ENCODE data around the gene COL13A1. TPM values are rescaled to one million over a fixed set of nuclear protein-coding genes. Genes with fewer than 3 reads are reported as not detected.
A peak's percentile ranks its signal among the peaks of the same experiment; 100 is the strongest.

COL13A1 gene
- total and polyA plus RNA-seq, 2 experiments from 2014 or later = 5.2 to 8.6 TPM

GRCh38 chr10:69918036-69918435 is 116.3 kb downstream of the COL13A1 start:
- H4K20me1 ChIP-seq (replicated peaks; ENCODE audit: insufficient read depth) = no peaks in the 10 kb centered on the region
- no peaks in the 10 kb centered on the region; the same call in 2 of the 3 replicates for H3K36me3 Mint-ChIP-seq (ENCODE audit: low read depth)
- no peaks in the 10 kb centered on the region for H3K9me2 ChIP-seq (ENCODE audit: insufficient read depth)
- TF ChIP-seq CREB1 (CRISPR knock-in tag; IDR thresholded peaks at IDR 0.05; ENCODE audit: low read depth) (no peak), ZNF114 (CRISPR knock-in tag; IDR thresholded peaks at IDR 0.05) (no peak)
- TF ChIP-seq, protein P1, sequence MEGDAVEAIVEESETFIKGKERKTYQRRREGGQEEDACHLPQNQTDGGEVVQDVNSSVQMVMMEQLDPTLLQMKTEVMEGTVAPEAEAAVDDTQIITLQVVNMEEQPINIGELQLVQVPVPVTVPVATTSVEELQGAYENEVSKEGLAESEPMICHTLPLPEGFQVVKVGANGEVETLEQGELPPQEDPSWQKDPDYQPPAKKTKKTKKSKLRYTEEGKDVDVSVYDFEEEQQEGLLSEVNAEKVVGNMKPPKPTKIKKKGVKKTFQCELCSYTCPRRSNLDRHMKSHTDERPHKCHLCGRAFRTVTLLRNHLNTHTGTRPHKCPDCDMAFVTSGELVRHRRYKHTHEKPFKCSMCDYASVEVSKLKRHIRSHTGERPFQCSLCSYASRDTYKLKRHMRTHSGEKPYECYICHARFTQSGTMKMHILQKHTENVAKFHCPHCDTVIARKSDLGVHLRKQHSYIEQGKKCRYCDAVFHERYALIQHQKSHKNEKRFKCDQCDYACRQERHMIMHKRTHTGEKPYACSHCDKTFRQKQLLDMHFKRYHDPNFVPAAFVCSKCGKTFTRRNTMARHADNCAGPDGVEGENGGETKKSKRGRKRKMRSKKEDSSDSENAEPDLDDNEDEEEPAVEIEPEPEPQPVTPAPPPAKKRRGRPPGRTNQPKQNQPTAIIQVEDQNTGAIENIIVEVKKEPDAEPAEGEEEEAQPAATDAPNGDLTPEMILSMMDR (conservative IDR thresholded peaks at IDR 0.05; ENCODE audit: low read depth in 2 of 2) = peak; percentile 40 to 55
- H3K27me3 Mint-ChIP-seq (ENCODE audit: insufficient read depth, low read depth, poor library complexity) = peaks cover 12% of the 10 kb centered on the region
- H3K27ac ChIP-seq (ENCODE audit: low read depth) = no peak overlapping the region
- DNase-seq (ENCODE audit: low spot score) = peak; percentile 25
- peaks cover 24% of the 10 kb centered on the region for H3K4me1 Mint-ChIP-seq
- no peaks in the 10 kb centered on the region; the same call in 1 of the 2 replicates for H3K4me1 ChIP-seq (ENCODE audit: insufficient read depth)
- no peaks in the 10 kb centered on the region for H3K79me2 ChIP-seq (replicated peaks; ENCODE audit: insufficient read depth)
- H3K27me3 ChIP-seq (ENCODE audit: insufficient read depth) = no peaks in the 10 kb centered on the region
- H2AFZ ChIP-seq = no peak overlapping the region
- no peak overlapping the region for H3K4me3 Mint-ChIP-seq
- no peaks in the 10 kb centered on the region for H3F3A ChIP-seq (replicated peaks; ENCODE audit: low read depth)
- no peaks in the 10 kb centered on the region for H3K36me3 ChIP-seq (ENCODE audit: insufficient read depth)
- no peaks in the 10 kb centered on the region for H3K9me3 Mint-ChIP-seq
- H3K27ac Mint-ChIP-seq = no peak overlapping the region
- no peak overlapping the region for H3K4me3 ChIP-seq
- peak overlapping the region; percentile 51; the same call in 1 of the 2 replicates for H3K4me2 ChIP-seq
- ATAC-seq = peak; percentile 11; the same call in 2 of the 3 replicates

GRCh38 chr10:69919250-69919649 is 117.5 kb downstream of the COL13A1 start:
- Histone ChIP-seq H3K4me2 (no peak overlapping the region), H3K27me3 (ENCODE audit: insufficient read depth) (no peaks in the 10 kb centered on the region), H3K79me2 (replicated peaks; ENCODE audit: insufficient read depth) (no peaks in the 10 kb centered on the region), H3K9me2 (ENCODE audit: insufficient read depth) (no peaks in the 10 kb centered on the region), H3K36me3 (ENCODE audit: insufficient read depth) (no peaks in the 10 kb centered on the region), H3K4me3 (no peak overlapping the region), H4K20me1 (replicated peaks; ENCODE audit: insufficient read depth) (no peaks in the 10 kb centered on the region), H3K27ac (ENCODE audit: low read depth) (no peak overlapping the region), H3K4me1 (ENCODE audit: insufficient read depth) (no peaks in the 10 kb centered on the region; the same call in 1 of the 2 replicates), H2AFZ (no peak overlapping the region), H3F3A (replicated peaks; ENCODE audit: low read depth) (no peaks in the 10 kb centered on the region)
- Mint-ChIP-seq H3K4me1 (peaks cover 15% of the 10 kb centered on the region), H3K9me3 (no peaks in the 10 kb centered on the region), H3K36me3 (ENCODE audit: low read depth) (no peaks in the 10 kb centered on the region; the same call in 2 of the 3 replicates), H3K4me3 (no peak overlapping the region), H3K27me3 (ENCODE audit: insufficient read depth, low read depth, poor library complexity) (peaks cover 6% of the 10 kb centered on the region), H3K27ac (no peak overlapping the region)
- ATAC-seq (no peak), DNase-seq (ENCODE audit: low spot score) (no peak)
- TF ChIP-seq, protein P1 (conservative IDR thresholded peaks at IDR 0.05; ENCODE audit: low read depth in 2 of 2) = no peak
- no peak for TF ChIP-seq EZH2 (IDR thresholded peaks at IDR 0.05; ENCODE audit: low read depth, unreplicated experiment)
- TF ChIP-seq STAT1 (IDR thresholded peaks at IDR 0.05; ENCODE audit: unreplicated experiment) = no peak
- TF ChIP-seq NANOG (IDR thresholded peaks at IDR 0.05; ENCODE audit: borderline replicate concordance) = no peak
- TF ChIP-seq ZNF114 (CRISPR knock-in tag; IDR thresholded peaks at IDR 0.05) = no peak
- no peak for TF ChIP-seq JUNB (IDR thresholded peaks at IDR 0.05; ENCODE audit: unreplicated experiment)
- no peak for TF ChIP-seq ZNF331 (CRISPR knock-in tag; IDR thresholded peaks at IDR 0.05; ENCODE audit: low read depth)
- TF ChIP-seq CREB1 (CRISPR knock-in tag; IDR thresholded peaks at IDR 0.05; ENCODE audit: low read depth) = no peak
- no peak for TF ChIP-seq ZNF462 (CRISPR knock-in tag; IDR thresholded peaks at IDR 0.05)
